Keratinocyte (primary cell): ENCODE data around the gene SLC7A6. TPM values are rescaled to one million over a fixed set of nuclear protein-coding genes. Genes with fewer than 3 reads are reported as not detected.

Experiments
- DNase-seq: peaks from one replicate; pipeline ENCODE4 v3.0.0-alpha.2; 2011; ENCODE audit warnings: low read depth, missing footprints, low spot score
- FAIRE-seq: peaks from 2 replicates; lab custom pipeline; 2011; peaks lifted over from hg19 to GRCh38; lab: Jason Lieb, UNC
- H2AFZ ChIP-seq: 2 replicates; pipeline ENCODE4 v1.6.0; 2012; ENCODE audit warnings: low read length, control low read depth, inconsistent platforms; ENCODE audit not compliant: control insufficient read depth
- H3K27ac ChIP-seq: 2 replicates; pipeline ENCODE4 v1.5.1; 2011; ENCODE audit warnings: low read length; ENCODE audit not compliant: control insufficient read depth, insufficient read depth
- H3K27me3 ChIP-seq: 3 replicates; pipeline ENCODE4 v1.6.0; 2011; ENCODE audit warnings: low read length; ENCODE audit not compliant: control insufficient read depth, insufficient read depth; ENCODE audit errors: extremely low read depth
- H3K36me3 ChIP-seq, 2 experiments: 2 replicates in 1 of 2; 3 replicates in 1 of 2; pipeline ENCODE4 v1.5.1; 2011; ENCODE audit warnings: low read length in 2 of 2, mild to moderate bottlenecking in 1 of 2; ENCODE audit not compliant: control insufficient read depth in 2 of 2, insufficient read depth in 2 of 2; ENCODE audit errors: extremely low read depth in 1 of 2
- H3K4me1 ChIP-seq: 3 replicates; pipeline ENCODE4 v1.5.1; 2011; ENCODE audit warnings: low read length; ENCODE audit not compliant: control insufficient read depth, insufficient read depth; ENCODE audit errors: extremely low read depth
- H3K4me2 ChIP-seq: 3 replicates; pipeline ENCODE4 v1.6.0; 2011; ENCODE audit warnings: low read depth, low read length; ENCODE audit not compliant: control insufficient read depth, insufficient read depth; ENCODE audit errors: extremely low read depth
- H3K4me3 ChIP-seq, 3 experiments: fragments of 200-600 bp in 1 of 3; sonication (generic) in 1 of 3; 2 replicates in 2 of 3; 3 replicates in 1 of 3; pipeline ENCODE4 v1.5.1; 2011 to 2016; ENCODE audit warnings: low read length in 3 of 3, mild to moderate bottlenecking in 3 of 3, control low read depth in 2 of 3, inconsistent platforms in 1 of 3, low read depth in 1 of 3, mixed read lengths in 1 of 3, mixed run types in 1 of 3, moderate library complexity in 1 of 3; ENCODE audit not compliant: control insufficient read depth in 2 of 3, insufficient read depth in 2 of 3; ENCODE audit errors: extremely low read depth in 1 of 3
- H3K79me2 ChIP-seq: 2 replicates; pipeline ENCODE4 v1.6.0; 2012; ENCODE audit warnings: low read length; ENCODE audit not compliant: control insufficient read depth, insufficient read depth
- H3K9ac ChIP-seq: 3 replicates; pipeline ENCODE4 v1.6.0; 2011; ENCODE audit warnings: low read length; ENCODE audit not compliant: control insufficient read depth, insufficient read depth; ENCODE audit errors: extremely low read depth
- H3K9me1 ChIP-seq: 3 replicates; pipeline ENCODE4 v1.6.0; 2011; ENCODE audit warnings: low read length; ENCODE audit not compliant: control insufficient read depth, insufficient read depth; ENCODE audit errors: extremely low read depth
- H3K9me3 ChIP-seq: 2 replicates; pipeline ENCODE4 v1.5.1; 2012; ENCODE audit warnings: low read depth, low read length; ENCODE audit not compliant: control insufficient read depth
- H4K20me1 ChIP-seq: 3 replicates; pipeline ENCODE4 v1.6.0; 2011; ENCODE audit warnings: low read length; ENCODE audit not compliant: control insufficient read depth, insufficient read depth; ENCODE audit errors: extremely low read depth
- EZH2 ChIP-seq: IDR thresholded peaks from one replicate; pipeline ENCODE4 v1.6.1; 2012; ENCODE audit warnings: inconsistent platforms, mild to moderate bottlenecking, low read length, moderate library complexity
- dilution Hi-C: fragments of 300-500 bp; cut with MboI; formaldehyde crosslinking; loops from one replicate; pipeline ENCODE4 v1.7.0; 2020; ENCODE audit warnings: low sequenced_read_pairs; ENCODE audit not compliant: extremely low pct_ligation_motif_present
- polyA plus RNA-seq, 5 experiments: library from polyadenylated mRNA; depleted of rRNA in 3 of 5; stranded (reverse) in 3 of 5; stranded (forward) in 1 of 5; unstranded in 1 of 5; fragments of >200 nt; gene quantifications; 1 replicate in 1 of 5; 2 replicates in 3 of 5; 3 replicates in 1 of 5; pipeline versions ENCODE4 v1.2.1 to v1.2.3, GENCODE V29; 2011 to 2012; ENCODE audit warnings: missing spikeins in 2 of 5, low read depth in 1 of 5, low replicate concordance in 1 of 5
- TF ChIP-seq, protein P1 (sequence below), 3 experiments: IDR thresholded peaks in 1 of 3; conservative IDR thresholded peaks in 1 of 3; optimal IDR thresholded peaks in 1 of 3; 2 replicates in 2 of 3; 3 replicates in 1 of 3; pipeline versions ENCODE3 to v1.5.1; 2011; ENCODE audit warnings: low read length in 3 of 3, mild to moderate bottlenecking in 3 of 3, moderate library complexity in 2 of 3, control low read depth in 1 of 3, inconsistent platforms in 1 of 3; ENCODE audit not compliant: insufficient read depth in 2 of 3; ENCODE audit errors: extremely low read depth in 1 of 3

The SLC7A6 gene
- polyA plus RNA-seq, 1 donor (not counting 4 experiments of a cell fraction or from before 2014, with no cell fraction given), result 43.4 TPM

DNA sequence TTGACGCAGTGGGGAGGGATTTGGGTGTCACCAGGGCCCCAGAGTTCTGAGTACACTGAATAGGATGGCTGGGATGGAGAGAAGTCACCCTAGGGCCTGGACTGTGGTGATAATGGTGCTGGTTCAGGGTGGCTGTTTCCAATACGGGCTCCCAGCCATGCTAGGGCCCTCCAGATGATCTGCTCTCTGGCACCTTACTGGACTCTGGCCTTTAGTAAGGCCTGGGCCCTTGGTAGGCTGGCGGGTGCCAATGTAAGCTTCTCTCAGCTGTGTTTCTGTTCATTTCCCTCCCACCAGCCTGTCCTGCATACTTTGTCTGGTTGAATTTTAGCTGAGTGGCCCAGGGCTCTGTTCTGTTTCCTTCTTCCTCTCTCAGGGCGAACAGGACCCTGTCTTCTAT is 16.4 kb upstream of the SLC7A6 start:
- Histone ChIP-seq H4K20me1 (no peaks in the 10 kb centered on the region), H3K4me2 (no peak overlapping the region), H3K27me3 (no peaks in the 10 kb centered on the region), H3K4me1 (peaks cover 18% of the 10 kb centered on the region), H3K79me2 (no peaks in the 10 kb centered on the region), H3K9me3 (no peaks in the 10 kb centered on the region), H3K27ac (no peak overlapping the region), H2AFZ (no peak overlapping the region), H3K4me3 (no peak overlapping the region), H3K9ac (no peak overlapping the region), H3K9me1 (peaks cover 3% of the 10 kb centered on the region), H3K36me3 (peaks cover 2 to 9% of the 10 kb centered on the region in 2 experiments)
- FAIRE-seq (no peak), DNase-seq (no peak)
- no peak for TF ChIP-seq EZH2
- TF ChIP-seq, protein P1, sequence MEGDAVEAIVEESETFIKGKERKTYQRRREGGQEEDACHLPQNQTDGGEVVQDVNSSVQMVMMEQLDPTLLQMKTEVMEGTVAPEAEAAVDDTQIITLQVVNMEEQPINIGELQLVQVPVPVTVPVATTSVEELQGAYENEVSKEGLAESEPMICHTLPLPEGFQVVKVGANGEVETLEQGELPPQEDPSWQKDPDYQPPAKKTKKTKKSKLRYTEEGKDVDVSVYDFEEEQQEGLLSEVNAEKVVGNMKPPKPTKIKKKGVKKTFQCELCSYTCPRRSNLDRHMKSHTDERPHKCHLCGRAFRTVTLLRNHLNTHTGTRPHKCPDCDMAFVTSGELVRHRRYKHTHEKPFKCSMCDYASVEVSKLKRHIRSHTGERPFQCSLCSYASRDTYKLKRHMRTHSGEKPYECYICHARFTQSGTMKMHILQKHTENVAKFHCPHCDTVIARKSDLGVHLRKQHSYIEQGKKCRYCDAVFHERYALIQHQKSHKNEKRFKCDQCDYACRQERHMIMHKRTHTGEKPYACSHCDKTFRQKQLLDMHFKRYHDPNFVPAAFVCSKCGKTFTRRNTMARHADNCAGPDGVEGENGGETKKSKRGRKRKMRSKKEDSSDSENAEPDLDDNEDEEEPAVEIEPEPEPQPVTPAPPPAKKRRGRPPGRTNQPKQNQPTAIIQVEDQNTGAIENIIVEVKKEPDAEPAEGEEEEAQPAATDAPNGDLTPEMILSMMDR (optimal IDR thresholded peaks at IDR 0.05 in 1 of 3, IDR thresholded peaks at IDR 0.05 in 1 of 3, conservative IDR thresholded peaks at IDR 0.05 in 1 of 3; ENCODE audit: extremely low read depth in 1 of 3, insufficient read depth in 2 of 3, low read length in 3 of 3), result no peak
- dilution Hi-C loops, result no loop called here

DNA sequence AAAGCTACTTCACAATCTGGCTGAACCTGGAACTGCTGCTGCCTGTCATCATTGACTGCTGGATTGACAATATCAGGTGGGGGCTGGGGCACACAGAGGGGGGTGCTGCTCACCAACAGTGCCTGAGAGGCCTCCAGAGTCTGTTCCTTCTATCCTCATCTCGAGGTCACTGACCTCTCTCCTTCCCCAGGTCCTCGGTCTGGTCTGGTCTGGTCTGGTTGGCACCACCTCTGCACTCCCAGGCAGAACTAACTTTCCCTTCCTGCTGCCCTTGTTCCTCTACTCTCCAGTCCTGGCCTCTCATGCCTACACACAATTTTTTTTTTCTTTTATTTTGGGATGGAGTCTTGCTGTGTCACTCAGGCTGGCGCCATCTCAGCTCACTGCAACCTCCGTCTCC is 15.0 kb upstream of the SLC7A6 start:
- peaks cover 3 to 14% of the 10 kb centered on the region in 2 experiments for H3K36me3 ChIP-seq
- dilution Hi-C loops, result no loop called here

More for the DNA sequence above, 15.0 kb upstream of the SLC7A6 start:
- TF ChIP-seq EZH2, result no peak
- TF ChIP-seq, protein P1 (optimal IDR thresholded peaks at IDR 0.05 in 1 of 3, IDR thresholded peaks at IDR 0.05 in 1 of 3, conservative IDR thresholded peaks at IDR 0.05 in 1 of 3; ENCODE audit: extremely low read depth in 1 of 3, insufficient read depth in 2 of 3, low read length in 3 of 3), result no peak
- no peak overlapping the region for H3K4me3 ChIP-seq
- peaks cover 18% of the 10 kb centered on the region for H3K4me1 ChIP-seq
- DNase-seq (no peak), FAIRE-seq (no peak)
- H3K4me2 ChIP-seq, result no peak overlapping the region
- no peak overlapping the region for H3K27ac ChIP-seq
- no peaks in the 10 kb centered on the region for H3K9me3 ChIP-seq
- no peak overlapping the region for H3K9ac ChIP-seq
- no peaks in the 10 kb centered on the region for H3K79me2 ChIP-seq
- peaks cover 3% of the 10 kb centered on the region for H3K9me1 ChIP-seq
- no peak overlapping the region for H2AFZ ChIP-seq
- no peaks in the 10 kb centered on the region for H4K20me1 ChIP-seq
- H3K27me3 ChIP-seq, result no peaks in the 10 kb centered on the region
